Ishikawa (cell line): ENCODE data around the gene MAP3K2.

Experiments
- CEBPB ChIP-seq: IDR thresholded peaks from 2 replicates; pipeline ENCODE4 v1.6.1; 2012
- CREB1 ChIP-seq: IDR thresholded peaks from 2 replicates; pipeline ENCODE4 v1.6.1; 2012; ENCODE audit warnings: low read depth
- EGR1 ChIP-seq: IDR thresholded peaks from 2 replicates; pipeline ENCODE4 v1.6.1; 2012
- EP300 ChIP-seq: IDR thresholded peaks from 2 replicates; pipeline ENCODE4 v1.6.1; 2012; ENCODE audit warnings: borderline replicate concordance
- FOXM1 ChIP-seq: IDR thresholded peaks from 2 replicates; pipeline ENCODE4 v1.6.1; 2012; ENCODE audit warnings: low read depth, borderline replicate concordance
- MAX ChIP-seq: IDR thresholded peaks from 2 replicates; pipeline ENCODE4 v1.6.1; 2012
- NFIC ChIP-seq: IDR thresholded peaks from 2 replicates; pipeline ENCODE4 v1.6.1; 2012
- RAD21 ChIP-seq: IDR thresholded peaks from 2 replicates; pipeline ENCODE4 v1.6.1; 2012; ENCODE audit warnings: low read depth
- REST ChIP-seq: IDR thresholded peaks from 2 replicates; pipeline ENCODE4 v1.6.1; 2012; ENCODE audit warnings: low read depth, mild to moderate bottlenecking
- TAF1 ChIP-seq: IDR thresholded peaks from 2 replicates; pipeline ENCODE4 v1.6.1; 2012; ENCODE audit warnings: low read depth, mild to moderate bottlenecking
- TCF12 ChIP-seq: IDR thresholded peaks from 2 replicates; pipeline ENCODE4 v1.6.1; 2012; ENCODE audit warnings: low read depth
- TEAD4 ChIP-seq: IDR thresholded peaks from 2 replicates; pipeline ENCODE4 v1.6.1; 2012
- USF1 ChIP-seq: IDR thresholded peaks from 2 replicates; pipeline ENCODE4 v1.6.1; 2012

- TF ChIP-seq RAD21 (no peak), REST (no peak), EP300 (no peak), CREB1 (no peak), CEBPB (no peak), TAF1 (no peak), TEAD4 (no peak), FOXM1 (no peak), NFIC (no peak), EGR1 (no peak), USF1 (no peak), MAX (no peak), TCF12 (no peak)
These were observed 73.4 kb downstream of the MAP3K2 start for GRCh38 chr2:127314193-127314988.
